Measurements from ENCODE around the gene AP2S1. TPM values are rescaled to one million over a fixed set of nuclear protein-coding genes. Genes with fewer than 3 reads are reported as not detected.

AP2S1 gene
- 52.6 TPM for total RNA-seq

GRCh38 chr19:46850228-46851203 lies at the start of gene AP2S1:
Gene AP2S1, minus strand, starts transcription at chr19:46850846. Its CDS starts 80 bp downstream, at chr19:46850766.

GRCh38 chr19:46860846-46861690 lies 10.4 kb upstream of the AP2S1 start, which contains the start of gene ARHGAP35:
Gene ARHGAP35, plus strand, starts transcription at chr19:46860997. Its CDS starts 57,679 bp downstream, at chr19:46918676.

GRCh38 chr19:46788262-46788967 lies 62.2 kb downstream of the AP2S1 start, which contains the start of gene SLC1A5:
Gene SLC1A5, minus strand, starts transcription at chr19:46788594. Its CDS starts 629 bp downstream, at chr19:46787965.

Small RNAs within 50 kb of the gene (small RNA-seq; reads per million reads assigned to genes)
- not detected for gene AC008622.3 (ENCODE audit: low replicate concordance)
- not detected for gene HNRNPMP2 (ENCODE audit: low replicate concordance)

Other genes starting within 250 kb of the AP2S1 start
- 269 TPM for gene CALM3, start 249.5 kb downstream of the AP2S1 start, total RNA-seq
- gene PTGIR, start 225.8 kb downstream of the AP2S1 start, total RNA-seq, result not detected
- not detected for gene GNG8, start 214.6 kb downstream of the AP2S1 start, total RNA-seq
- 14.7 TPM for gene DACT3, start 189.7 kb downstream of the AP2S1 start, total RNA-seq
- gene PRKD2, start 133.7 kb downstream of the AP2S1 start, total RNA-seq, result 6.9 TPM
- 18.8 TPM for gene FKRP, start 104.8 kb downstream of the AP2S1 start, total RNA-seq
- 127 TPM for gene STRN4, start 104.4 kb downstream of the AP2S1 start, total RNA-seq
- gene SLC1A5, start 62.3 kb downstream of the AP2S1 start, total RNA-seq, result 3.1 TPM
- 114 TPM for gene ARHGAP35, start 10.2 kb upstream of the AP2S1 start, total RNA-seq
- 10.0 TPM for gene NPAS1, start 169.0 kb upstream of the AP2S1 start, total RNA-seq
- 11.3 TPM for gene TMEM160, start 197.8 kb upstream of the AP2S1 start, total RNA-seq

Measured in parietal lobe (tissue), 2 donors.